NCI-H82 treated with DMSO at 0.1 percent for 48 hours (cell line): ENCODE measurements around the gene CIITA.
A peak's percentile ranks its signal among the peaks of the same experiment; 100 is the strongest.

Experiments used
- DNase-seq: peaks from one replicate; lab custom pipeline; 2025; ENCODE audit not compliant: unreplicated experiment; lab: John Stamatoyannopoulos, UW

CIITA gene

DNA sequence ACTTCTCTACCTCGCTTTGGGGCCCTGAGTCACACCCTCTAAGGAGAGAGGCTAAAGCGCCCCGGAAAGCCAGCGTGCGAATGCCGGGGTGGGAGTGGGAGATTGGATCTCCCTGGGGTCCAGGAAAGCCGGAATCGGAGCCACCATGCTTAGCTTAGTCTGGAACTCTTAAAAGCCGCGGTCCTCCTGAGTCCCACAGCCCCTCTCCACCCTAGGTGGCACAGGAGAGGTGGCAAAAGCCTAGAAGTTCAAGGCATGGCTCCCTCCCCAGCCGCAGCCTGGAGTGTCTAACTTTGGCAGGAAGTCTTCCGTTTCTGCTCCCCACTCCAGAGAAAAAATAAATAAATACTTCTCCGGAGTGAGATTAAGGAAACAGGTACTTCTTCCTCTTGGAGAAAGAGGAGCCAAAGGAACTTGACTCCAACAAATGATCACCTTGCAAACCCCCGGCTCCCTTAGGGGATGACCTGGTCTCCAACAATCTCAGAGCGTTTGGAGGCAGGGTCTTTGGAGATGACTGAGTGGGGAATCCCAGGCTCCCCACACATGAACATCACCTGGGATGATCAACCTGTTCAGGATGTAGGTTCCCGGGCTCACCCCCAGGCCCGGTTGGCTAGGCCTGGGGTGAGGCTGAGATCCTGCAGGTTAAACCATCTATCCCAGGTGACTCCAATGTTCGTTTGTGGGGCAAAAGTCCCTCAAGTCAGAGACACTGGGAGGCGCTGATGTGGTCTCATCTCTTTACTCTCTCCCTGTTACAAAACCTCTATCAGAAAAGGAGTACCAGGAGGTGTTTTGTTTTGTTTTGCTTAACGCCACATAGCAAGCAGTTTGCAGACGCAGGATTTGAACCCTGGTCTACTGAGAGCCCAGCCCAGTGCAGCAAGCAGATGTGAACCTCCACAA is 2.9 kb downstream of the CIITA start:
- no peak for DNase-seq

DNA sequence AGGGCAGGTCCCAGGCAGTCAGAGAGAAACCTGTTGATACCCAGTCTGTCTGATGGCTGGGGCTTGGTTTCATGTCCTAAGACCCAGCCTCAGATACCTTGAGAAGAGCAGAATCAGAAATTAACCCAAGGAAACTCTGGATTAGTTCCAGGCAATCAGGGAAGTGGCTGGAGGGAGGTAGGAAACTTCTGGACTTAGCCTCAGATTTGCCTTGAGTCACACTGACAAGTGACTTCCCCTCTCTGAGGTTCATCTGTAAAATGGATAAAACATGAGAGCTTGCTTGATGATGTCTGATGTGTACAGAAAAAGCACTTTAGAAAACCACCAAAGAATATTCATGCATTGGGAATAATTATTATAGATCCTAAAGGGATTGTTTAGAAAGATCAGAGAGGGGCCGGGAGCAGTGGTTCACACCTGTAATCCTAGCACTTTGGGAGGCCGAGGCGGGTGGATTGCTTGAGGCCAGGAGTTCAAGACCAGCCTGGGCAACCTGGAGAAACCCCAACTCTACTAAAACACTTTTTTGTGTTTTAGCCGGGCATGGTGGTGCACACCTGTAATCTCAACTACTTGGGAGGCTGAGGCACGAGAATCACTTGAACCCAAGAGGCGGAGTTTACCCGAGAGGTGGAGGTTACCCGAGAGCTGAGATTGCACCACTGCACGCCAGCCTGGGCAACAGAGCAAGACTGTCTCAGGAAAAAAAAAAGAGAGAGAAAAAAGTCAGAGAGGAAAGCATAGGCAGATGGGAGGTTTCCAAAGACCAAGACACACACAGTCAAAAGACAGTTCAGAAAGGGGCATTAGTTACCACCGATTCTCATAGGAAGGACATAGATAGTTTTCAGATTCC is 3.8 kb downstream of the CIITA start:
- DNase-seq = no peak

DNA sequence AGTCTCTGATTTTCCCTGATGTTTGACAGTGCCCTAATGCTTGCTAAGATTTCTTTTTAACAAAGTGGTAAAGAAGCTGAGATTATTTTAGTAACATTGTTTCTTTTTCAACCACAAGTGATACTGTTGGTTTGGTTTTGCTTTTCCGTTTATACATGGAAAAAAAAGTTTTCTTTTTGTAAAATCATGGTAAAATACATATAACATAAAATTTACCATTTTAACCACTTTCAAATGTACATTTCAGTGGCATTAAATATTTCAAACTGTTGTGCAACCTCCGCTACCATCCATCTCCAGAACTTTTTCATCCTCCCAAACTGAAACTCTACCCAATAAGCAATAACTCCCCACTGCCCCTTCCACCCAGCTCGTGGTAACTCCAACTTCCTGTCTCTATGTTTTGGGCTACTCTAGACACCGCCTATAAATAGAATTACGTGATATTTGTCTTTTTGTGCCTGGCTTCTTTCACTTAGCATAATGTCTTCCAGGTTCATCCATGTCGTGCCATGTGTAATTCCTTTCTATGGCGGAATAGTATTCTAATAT is 4.6 kb downstream of the CIITA start:
- no peak for DNase-seq

DNA sequence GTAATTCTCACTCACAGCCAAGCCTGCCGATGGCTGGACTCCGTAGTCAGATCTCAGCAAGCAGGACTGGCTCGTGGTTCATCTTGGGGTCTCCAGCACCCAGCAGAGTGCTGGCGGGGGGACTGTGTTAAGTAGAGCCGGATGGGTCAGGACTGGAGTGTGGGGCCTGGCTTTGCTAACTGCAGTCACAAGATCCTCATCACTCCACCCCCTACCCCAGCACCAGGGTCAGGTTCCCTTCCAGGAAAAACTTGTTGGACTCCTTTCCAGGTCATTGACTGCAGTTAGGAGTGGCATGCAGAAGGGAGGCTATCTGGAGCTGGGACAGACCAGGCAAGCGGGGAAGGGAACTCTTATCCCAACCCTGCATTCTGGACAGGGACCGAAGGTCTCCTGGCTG is 6.0 kb downstream of the CIITA start:
- no peak for DNase-seq

DNA sequence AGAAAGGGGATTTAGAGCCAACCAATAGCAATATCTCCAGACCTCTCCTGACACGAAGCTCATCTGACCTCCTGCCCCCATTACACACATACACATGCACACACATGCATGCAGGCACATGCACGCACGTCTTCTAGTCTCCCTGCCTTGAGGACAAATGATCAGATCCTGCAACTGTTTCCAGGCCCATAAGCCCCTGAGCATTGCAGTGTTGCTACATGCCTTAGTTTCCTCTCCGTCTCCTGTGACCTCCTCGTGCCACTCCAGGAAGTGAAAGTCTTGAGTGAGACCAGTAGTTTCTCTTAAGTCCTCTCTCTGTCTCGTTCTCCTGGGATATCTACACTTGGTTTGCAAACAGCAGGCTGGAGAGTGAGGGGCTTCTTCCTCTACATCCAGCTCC is 8.2 kb downstream of the CIITA start:
- DNase-seq = no peak

DNA sequence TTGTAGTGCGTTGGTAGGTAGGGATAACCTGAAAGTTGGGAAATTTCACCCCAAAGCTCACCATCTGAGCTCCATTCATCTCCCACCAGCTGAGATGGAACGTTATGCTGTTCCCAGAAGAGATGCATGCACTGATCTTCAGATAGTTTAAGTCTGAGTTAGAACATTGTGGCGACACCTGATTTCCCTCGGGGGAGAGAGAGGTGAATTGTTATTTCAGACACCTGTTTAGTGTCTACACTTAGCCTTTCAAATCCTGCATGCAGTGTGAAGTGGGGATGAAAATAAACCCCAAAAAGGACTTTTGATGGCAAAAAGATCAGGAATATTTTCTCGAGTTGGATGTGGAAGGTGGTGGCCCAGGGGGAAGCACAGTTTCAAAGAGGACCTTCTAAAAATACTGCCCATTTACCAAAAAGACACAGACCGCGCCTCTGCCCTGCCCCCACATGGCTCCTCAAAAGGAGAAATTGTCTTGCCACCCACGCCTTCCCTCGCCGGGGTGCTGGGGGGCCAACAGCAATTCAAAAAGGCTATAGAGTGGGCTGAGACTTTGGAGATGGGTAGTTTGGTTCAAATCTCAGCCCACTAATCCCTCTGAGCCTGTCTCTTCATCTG is 11.4 kb downstream of the CIITA start:
- no peak for DNase-seq

DNA sequence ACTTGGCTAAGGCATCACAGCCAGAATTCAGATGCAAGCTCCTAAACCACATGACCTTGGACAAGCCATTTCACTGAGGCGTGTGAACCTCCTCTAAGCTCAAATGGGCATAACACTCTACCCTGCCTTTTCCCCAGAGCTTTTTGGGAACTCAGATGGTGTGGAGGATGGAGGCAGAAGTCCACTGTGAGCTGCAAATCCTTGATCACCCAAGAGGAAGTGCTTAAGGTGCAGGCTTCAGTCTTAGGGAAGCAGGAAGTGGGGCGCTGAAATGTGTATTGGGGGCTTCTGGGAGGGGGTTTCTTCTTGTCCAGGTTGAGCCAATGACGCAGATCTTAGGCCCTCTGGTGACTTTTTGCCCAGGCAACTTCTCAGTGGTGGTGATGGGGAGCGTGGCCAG is 12.9 kb downstream of the CIITA start:
- DNase-seq = no peak

DNA sequence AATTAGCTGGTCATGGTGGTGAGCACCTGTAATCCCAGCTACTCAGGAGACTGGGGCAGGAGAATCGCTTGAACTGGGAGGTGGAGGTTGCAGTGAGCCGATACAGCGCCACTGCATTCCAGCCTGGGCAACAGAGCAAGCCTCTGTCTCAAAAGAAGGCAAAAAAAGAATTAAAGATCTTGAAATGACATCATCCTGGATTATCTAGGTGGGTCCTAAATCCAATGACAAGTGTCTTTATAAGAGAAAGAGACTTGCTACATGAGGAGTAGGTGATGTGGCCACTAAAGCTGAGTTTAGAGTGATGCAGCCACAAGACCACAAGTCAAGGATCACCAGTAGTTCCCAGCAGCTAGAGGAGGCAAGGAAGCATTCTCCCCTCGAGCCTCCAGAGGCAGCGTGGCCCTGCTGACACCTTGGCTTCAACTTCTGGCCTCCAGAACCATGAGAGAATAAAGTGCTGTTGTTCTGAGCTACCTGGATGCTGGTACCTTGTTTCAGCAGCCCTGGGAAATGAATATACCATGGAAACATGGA is 15.8 kb downstream of the CIITA start:
- DNase-seq = no peak

DNA sequence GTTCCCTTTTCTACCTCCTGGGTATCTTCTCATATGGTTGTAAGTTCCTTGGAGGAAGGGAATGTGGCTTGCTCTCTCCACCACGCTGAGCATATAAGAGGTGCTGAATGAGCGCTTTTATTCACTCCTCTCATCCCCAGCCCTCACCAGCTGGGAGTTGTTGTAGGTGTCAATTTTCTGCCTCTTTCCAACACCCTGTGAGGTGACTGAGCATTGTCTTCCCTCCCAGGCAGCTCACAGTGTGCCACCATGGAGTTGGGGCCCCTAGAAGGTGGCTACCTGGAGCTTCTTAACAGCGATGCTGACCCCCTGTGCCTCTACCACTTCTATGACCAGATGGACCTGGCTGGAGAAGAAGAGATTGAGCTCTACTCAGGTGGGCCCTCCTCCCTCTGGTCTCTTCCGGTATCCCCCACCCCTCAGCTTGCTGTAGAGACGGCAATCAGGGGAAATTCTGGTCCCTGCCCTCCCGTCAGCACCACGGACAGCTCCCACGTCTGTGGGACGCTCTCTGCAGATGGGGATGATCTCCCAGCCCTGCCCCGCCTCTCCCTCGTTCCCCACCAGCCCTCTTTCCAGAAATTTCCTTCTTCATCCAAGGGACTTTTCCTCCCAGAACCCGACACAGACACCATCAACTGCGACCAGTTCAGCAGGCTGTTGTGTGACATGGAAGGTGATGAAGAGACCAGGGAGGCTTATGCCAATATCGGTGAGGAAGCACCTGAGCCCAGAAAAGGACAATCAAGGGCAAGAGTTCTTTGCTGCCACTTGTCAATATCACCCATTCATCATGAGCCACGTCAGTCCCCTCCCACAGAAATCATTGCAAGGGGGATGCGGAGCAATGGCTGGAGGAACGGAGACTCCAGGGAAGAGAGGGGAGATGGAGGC is 18.3 kb downstream of the CIITA start:
- no peak for DNase-seq

DNA sequence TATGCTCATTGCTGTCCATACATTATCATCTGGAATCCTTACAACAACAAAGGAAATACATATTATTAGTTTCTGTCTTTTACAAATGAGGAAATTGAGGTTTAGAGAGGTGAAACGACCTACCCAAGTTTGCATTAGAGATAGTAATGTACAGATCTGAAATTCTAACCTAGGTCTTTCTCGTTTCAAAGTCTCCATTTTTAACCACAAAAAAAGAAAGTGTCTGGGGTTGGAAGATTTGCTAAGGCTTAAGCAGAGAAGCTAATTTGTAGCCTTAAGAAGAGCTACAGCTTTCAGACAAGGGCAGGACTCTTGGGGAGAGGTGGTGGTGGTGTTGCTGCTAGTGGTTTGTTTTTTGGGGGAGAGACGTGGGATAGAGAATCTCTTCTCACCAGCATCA is 19.2 kb downstream of the CIITA start:
- no peak for DNase-seq

DNA sequence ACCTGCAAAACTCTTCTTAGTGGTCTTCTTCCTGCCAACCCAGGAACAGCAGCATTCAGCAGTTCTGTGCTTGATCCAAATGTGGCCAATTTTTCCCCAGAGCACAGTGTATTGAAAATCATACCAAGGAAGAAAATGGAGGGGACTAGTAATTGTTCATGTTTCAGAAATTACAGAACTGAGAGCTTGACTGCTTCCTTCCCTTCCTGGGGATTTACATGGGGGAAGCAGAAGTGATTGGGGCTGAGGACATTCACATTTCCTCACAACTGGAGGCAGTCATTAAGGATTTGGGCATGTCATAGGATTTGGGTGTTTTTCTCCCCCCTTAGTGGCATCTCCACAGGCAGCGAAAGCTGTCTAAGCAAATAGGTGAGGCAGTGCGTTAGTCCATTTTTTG is 19.7 kb downstream of the CIITA start:
- no peak for DNase-seq

DNA sequence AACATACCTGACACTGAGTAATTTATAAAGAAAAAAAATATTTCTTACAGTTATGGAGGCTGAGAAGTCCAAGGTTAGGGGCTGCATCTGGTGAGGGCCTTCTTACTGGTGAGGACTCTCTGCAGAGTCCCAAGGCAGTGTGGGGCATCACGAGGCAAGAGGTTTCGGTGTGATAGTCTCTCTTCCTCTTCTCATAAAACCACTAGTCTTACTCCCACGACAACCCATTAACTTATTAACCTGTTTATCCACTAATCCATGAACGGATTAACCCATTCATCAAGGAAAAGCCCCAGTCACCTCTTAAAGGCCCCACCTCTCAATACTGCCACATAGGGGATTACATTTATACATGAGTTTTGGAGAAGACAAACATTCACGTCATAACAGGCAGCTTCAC is 20.1 kb downstream of the CIITA start:
- peak; percentile 82 for DNase-seq

DNA sequence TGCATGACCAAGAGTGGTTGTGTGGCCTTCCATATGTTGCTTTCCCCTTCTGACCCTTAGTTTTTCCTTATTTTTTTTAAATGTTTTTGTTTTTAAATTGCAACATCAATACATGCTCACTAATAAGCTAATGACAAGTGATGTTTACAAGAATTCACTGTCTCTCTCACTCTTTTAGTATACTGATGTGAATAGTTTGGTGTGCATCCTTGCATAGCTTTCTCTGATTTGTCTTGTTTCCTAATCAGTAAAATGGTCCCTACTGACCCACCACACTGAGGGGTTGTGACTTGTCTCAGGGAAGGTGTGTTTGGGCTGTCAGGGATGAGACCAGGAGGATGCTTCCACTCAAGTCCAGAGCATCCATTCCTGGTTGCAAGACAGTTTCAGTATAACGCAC is 26.0 kb downstream of the CIITA start:
- no peak for DNase-seq

DNA sequence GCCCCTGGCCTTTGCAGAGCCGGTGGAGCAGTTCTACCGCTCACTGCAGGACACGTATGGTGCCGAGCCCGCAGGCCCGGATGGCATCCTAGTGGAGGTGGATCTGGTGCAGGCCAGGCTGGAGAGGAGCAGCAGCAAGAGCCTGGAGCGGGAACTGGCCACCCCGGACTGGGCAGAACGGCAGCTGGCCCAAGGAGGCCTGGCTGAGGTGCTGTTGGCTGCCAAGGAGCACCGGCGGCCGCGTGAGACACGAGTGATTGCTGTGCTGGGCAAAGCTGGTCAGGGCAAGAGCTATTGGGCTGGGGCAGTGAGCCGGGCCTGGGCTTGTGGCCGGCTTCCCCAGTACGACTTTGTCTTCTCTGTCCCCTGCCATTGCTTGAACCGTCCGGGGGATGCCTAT is 29.5 kb downstream of the CIITA start:
- no peak for DNase-seq

DNA sequence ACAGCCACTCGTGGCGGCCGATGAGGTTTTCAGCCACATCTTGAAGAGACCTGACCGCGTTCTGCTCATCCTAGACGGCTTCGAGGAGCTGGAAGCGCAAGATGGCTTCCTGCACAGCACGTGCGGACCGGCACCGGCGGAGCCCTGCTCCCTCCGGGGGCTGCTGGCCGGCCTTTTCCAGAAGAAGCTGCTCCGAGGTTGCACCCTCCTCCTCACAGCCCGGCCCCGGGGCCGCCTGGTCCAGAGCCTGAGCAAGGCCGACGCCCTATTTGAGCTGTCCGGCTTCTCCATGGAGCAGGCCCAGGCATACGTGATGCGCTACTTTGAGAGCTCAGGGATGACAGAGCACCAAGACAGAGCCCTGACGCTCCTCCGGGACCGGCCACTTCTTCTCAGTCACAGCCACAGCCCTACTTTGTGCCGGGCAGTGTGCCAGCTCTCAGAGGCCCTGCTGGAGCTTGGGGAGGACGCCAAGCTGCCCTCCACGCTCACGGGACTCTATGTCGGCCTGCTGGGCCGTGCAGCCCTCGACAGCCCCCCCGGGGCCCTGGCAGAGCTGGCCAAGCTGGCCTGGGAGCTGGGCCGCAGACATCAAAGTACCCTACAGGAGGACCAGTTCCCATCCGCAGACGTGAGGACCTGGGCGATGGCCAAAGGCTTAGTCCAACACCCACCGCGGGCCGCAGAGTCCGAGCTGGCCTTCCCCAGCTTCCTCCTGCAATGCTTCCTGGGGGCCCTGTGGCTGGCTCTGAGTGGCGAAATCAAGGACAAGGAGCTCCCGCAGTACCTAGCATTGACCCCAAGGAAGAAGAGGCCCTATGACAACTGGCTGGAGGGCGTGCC is 30.1 kb downstream of the CIITA start:
- DNase-seq = no peak

DNA sequence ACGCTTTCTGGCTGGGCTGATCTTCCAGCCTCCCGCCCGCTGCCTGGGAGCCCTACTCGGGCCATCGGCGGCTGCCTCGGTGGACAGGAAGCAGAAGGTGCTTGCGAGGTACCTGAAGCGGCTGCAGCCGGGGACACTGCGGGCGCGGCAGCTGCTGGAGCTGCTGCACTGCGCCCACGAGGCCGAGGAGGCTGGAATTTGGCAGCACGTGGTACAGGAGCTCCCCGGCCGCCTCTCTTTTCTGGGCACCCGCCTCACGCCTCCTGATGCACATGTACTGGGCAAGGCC is 30.7 kb downstream of the CIITA start:
- DNase-seq = no peak

DNA sequence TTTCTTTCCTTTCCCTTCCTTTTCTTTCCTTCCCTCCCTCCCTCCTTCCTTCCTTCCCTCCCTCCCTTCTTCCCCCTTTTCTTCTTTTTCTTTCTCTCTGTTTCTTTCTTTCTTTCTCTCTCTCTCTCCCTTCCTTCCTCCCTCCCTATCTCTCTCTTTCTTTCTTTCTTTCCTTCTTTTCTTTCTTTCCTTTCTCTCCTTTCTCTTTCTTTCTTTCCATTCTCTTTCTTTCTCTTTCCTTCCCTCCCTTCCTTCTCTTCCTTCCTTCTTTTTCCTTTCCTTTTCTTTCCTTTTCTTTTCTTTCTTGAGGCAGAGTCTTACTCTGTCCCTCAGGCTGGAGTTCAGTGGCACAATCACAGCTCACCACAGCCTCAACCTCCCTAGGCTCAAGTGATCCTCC is 34.3 kb downstream of the CIITA start:
- DNase-seq = no peak

DNA sequence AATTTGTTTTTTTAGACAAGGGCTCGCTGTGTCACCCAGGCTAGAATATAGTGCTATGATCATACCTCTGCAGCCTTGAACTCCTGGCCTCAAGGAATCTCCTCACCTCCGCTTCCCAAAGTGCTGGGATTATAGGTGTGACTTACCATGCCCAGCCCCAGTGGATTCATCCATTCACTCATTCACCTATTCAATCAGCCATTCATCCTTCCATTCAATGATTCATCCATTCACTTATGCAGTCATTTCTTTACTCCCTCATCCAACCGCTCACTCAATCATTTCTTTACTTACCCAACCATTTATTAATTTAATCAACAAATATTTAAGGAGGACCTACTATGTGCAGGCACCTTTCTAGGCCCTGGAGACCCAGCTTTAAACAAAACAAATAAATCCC is 39.5 kb downstream of the CIITA start:
- no peak for DNase-seq

DNA sequence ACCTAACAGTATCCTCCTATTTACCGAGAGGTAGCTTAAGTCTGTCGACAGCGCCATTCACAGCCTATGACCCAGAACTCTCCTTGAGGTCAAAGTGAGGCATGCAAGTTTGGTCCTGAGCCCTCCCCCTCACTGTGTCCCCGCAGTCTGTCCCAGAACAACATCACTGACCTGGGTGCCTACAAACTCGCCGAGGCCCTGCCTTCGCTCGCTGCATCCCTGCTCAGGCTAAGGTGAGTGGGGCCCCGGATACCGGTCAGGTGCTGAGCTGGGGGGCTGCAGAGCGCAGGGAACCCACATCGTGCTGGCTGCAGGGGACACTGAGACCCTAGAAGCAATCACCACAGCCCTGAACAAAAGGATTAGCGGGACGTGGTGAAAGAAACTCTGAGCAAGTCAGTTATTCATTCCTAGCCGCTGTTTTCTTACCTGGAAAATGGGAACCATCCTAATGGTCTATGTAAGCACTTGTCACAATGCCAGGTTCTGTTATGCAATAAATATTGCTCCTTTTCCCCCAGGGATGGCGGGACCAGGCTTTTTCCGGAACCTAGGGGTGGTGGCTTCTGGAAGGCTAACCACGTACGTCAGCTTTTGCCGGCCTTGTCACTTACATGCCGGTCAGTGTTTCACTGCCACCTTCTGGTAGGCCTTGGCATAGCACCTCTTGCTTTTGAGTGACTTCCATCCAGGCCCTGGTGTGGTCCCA is 41.4 kb downstream of the CIITA start:
- DNase-seq = peak; percentile 52
